Measurements from ENCODE around the gene SPA17. TPM values are rescaled to one million over a fixed set of nuclear protein-coding genes. Genes with fewer than 3 reads are reported as not detected.
A peak's percentile ranks its signal among the peaks of the same experiment; 100 is the strongest.

SPA17 gene
- total RNA-seq, 1 donor from 2014 or later = 6.3 TPM

DNA sequence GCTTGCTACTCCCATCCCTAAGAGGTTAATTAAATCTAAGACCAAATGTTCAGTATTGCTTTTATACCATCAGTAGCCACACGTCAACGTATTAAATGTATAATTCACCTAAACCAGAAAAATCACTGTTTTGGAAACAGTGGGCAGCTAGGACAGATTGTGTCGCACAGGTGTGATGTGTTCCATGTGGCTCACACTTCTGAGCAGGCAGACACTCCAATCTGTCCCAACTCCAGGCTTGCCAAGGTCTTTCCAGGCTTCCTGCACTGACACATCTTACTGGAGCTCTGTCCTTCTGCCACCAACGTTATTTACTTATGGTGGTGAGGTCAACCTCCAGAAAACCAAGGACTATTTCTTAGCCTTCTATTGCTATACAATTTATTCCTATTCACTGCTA, 11.6 kb upstream of the SPA17 start:
- DNase-seq (ENCODE audit: low spot score) = no peak

DNA sequence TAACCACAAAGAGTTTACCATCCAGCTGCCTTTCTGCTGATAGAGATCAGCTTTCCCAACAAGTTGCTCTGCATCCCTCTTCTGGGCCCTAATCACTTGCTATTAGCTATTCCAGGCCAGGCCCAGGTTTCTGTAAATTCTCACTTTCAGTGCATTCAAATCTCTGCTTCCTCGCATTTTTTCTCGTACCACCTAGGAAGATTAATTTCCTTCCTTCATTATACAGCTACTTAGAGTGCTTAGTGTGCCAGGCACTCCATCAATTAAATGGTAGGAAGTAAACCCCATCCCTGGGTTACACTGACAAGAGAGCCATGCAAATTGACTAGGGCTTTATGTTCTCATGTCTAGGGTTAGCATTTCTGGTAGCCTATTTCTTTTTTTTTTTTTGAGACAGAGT, 9.8 kb upstream of the SPA17 start:
- DNase-seq (ENCODE audit: low spot score) = no peak

DNA sequence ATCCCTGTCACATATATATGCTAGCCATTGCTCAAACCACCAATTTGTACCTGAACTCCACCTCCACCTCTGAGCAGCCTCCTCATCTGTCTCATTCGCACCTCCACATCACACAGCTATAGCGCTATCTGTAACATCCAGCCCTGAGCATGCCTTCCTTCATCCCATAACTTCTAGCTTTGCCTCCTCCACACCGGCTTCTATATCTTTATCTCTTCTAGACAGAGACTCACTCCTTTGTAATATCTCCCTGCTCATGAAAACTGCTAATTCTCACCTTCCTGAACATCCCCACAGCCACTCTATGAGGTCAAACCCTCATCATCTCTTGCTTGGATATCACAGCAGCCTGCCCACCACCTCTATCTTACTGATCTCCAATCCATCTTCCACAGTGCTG, 6.1 kb upstream of the SPA17 start:
- no peak for DNase-seq (ENCODE audit: low spot score)

DNA sequence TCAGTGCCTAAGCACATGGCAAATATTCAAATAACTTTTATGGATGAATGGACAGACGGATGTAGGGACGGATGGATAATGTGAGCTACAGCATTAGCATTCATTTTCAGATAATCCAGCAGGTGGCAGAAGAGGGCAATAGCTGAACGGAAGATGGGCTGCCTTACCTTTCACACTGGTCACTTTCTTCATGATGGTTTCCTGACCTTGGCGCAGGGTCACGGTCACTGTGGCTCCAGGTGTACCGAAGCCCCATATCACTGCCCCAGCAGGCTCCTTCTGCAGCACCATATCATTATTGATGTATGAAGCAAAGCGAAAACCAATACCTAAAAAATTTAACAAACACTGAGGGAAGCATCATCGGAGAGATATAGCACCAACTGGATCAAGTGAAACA, 4.5 kb upstream of the SPA17 start:
- peak; percentile 50 for DNase-seq (ENCODE audit: low spot score)

DNA sequence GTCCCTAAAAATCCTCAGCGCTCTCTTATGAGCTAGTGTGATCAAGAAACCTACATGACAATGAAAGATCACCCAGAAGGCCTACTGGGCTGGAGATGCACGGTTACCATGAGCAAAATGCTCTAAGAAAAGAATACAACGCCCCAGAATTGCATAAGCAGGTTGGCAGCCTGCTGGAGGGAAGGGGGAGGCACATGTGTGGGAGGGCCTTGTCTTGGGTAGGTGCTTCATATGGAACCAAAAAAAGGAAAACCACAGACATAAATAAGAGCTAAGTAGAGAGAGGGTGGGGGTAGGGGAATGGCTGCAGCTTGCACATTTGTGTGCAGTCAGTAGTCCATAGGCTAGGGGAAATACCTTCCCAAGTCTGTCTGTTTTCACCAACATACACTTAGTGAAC, 3.0 kb upstream of the SPA17 start:
- no peak for DNase-seq (ENCODE audit: low spot score)

DNA sequence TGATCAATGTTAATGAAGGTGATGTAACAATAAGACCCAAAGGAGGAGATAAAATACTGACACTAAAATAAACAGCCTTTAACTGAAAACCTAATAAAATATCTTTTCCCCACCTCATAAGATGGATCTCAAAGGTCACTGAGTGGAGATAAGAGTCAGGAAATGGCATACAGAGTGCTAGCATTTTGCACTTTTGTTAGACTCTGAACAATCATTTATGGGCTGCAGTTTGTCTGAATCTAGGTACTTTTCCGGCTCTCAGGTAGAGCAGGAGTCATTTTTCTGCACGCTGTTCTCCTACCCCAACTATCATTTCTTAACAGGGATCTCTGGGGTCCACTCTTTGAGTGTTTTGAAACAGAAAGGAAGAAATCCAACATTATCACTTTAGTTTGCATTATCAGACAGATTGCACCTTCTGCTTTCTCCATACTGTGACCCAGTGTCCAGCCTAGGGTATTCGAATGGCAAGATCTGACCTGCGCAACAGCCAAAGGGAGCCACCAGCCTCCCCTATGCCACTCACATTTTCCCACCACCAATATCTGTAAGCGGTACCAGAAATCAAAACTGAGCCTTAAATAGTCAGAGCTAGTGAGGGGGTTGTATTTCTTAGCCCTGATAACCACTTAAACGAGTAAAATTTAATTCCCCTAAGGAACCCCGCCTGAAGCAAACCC, 1.0 kb upstream of the SPA17 start:
- no peak for DNase-seq (ENCODE audit: low spot score)

DNA sequence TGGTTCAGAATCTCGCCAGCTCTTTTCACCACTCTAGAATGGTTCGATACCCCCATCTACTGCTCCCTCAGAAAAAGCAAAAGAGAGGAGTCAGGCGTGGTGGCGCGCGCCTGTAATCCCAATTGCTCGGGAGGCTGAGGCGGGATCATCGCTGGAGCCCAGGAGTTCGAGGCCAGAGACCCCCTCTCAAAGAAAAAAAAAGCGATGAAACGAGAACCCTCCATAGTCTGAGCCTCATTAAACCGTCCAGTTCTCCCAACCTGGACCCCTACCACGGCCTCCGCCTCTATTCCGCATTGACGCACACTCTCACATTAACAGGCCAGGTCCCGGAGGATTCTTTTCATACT, 439 bp downstream of the SPA17 start:
- DNase-seq (ENCODE audit: low spot score) = no peak

DNA sequence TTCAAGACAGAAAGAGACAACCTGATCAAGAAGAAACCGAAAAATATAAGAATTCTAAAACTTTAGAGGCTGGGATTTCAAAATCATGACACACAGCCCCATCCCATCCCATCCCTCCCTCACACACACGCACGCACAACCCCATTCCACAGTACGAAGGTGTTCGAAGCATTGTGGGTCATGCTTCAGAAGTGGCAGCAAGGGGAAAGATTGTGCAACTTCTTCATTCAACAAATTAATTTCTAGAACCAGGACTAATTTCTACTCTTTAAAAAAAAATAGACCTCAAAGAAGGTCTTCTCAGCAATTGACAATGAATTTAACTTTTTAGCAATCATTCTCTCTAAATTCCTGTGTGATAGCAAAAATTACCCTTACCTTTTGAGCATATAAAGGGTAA, 867 bp downstream of the SPA17 start:
- DNase-seq (ENCODE audit: low spot score) = no peak

DNA sequence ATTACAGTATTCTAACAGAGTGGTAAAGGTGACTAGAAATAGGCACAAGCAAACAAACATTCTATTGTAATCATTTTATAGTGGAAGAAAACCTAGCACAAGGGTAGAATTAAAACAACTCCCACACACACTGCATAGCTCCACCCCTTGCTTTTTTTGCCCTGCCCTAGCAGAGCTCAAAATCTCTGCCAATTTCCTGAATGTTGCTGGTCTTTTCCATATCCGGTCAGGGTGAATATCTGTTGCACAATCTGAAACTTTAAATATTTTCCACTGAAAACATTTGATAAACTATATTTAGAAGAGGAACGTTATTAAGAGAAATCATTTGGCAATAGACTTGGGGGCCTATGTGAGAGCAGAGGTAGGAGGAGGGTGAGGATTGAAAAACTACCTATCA, 2.7 kb downstream of the SPA17 start:
- DNase-seq (ENCODE audit: low spot score) = peak; percentile 50

DNA sequence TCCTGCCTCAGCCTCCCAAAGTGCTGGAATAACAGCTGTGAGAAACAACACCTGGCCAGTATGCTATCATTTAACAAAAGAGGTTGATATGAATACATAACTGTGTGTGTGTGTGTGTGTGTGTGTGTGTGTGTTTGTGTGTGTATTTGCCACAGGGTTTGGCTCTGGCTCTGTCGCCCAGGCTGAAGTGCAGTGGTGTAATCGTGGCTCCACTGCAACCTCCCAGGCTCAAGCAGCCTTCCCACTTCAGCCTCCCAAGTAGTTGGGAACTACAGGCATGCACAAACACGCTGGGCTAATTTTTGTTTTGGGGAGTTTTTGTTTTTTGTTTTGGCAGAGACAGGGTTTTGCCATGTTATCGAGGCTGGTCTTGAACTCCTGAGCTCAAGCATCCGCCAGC, 4.7 kb downstream of the SPA17 start:
- no peak for DNase-seq (ENCODE audit: low spot score)

DNA sequence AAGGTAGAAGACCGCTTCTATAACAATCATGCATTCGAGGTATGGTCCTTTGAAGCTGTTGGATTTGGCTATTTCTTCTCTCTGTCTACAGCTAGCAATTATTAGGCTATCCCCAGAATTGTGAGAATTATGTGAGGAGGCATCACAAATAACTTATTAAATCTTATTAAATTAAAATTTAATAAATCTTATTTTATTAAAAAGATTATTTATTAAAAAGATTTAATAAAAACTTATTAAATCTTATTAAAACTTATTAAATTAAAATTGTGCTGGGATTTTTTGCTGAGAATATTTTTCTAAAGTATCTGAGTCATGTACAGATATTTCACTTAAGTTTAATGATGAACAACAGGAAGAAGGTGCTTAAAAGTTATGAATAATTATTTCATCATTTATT, 7.7 kb downstream of the SPA17 start:
- no peak for DNase-seq (ENCODE audit: low spot score)

DNA sequence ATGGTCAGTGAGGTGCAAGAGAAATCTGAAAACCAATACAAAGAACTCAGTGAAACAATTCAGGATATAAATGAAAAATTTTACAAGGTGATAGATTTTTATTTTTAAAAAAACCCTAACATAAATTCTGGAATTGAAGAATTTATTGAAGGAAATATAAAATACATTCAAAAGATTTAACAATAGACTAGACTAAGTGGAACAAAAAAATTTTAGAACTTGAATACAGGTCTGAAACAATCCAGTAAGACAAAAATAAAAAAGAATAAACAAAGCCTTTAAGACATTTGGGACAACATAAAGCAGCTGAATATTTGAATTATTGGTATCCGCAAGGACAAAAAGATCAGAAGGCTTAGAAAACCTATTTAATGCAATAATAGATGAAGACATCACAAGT, 8.7 kb downstream of the SPA17 start:
- DNase-seq (ENCODE audit: low spot score) = no peak

DNA sequence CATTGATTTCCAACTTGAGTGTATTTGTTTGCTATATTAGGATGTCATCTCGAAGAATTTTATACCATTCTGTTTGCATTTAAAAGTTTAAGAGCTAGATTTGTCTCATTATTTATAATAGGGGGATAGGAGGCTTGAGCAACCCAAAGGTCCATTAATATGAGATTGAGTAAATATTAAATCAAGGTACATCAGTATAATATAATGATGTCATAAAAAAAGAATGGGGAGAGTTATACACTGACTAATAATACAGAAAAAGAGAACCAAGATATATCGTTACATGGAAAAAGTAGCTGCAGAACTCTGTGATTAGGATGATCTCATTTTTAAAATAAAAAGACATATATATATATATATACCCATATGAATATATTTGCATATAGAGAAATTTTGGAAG, 19.4 kb downstream of the SPA17 start:
- no peak for DNase-seq (ENCODE audit: low spot score)

DNA sequence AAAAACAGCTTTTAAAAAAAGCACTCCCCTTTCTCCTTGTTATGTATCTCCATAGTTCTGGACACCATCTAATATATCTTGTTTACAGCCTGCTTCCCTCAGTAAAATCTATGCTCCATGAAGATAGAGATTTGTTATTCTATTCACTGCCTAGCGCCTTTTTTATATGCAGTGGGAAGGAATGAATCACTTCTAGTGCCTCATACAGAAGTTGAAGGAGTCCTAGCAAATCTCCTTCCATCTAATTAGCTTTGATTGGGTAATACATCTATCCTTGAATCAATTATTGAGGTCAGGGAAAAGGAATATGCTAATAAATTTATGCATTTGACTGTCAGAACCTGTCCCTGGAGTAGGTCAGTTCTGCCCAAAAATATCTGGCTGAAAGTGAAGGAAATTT, 25.8 kb downstream of the SPA17 start:
- no peak for DNase-seq (ENCODE audit: low spot score)

DNA sequence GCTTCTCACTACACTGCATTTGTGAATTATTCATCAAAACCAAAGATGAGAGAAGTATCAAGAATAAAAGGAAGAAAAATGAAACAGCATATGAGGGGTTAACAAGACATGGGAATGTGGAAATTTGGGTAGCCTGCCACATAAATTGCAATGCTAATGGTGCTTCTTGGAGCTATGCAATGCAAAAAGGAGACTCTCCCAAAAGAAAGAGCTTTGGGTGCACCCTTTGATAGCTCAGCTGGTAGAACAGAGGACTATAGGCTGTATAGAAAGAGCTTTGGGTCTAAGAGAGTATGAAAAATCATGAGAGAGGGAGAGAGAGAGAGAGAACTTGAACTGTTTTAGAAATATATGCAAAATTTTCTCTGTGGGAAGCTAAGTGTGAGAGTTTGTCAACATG, 26.3 kb downstream of the SPA17 start:
- DNase-seq (ENCODE audit: low spot score) = no peak

DNA sequence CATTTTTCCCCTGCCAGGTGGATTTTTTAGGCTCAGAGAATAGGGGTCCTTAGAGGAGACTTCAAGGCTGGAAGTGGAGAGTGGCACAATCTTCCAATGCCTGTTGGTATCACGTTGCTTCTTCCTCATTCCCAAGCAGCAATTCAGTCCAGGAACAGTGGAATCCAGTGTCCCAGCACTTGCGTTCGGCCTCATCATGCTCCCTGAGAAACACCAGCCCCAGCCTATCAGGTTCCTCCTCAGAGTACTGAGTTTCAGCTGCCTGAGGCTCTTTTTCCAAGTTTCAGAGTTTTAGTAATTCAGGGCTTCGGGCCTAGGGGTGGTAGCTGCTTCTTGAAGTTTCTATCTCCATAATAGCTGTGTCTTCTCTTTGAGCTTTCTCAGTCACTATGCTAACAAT, 34.1 kb downstream of the SPA17 start:
- no peak for DNase-seq (ENCODE audit: low spot score)

DNA sequence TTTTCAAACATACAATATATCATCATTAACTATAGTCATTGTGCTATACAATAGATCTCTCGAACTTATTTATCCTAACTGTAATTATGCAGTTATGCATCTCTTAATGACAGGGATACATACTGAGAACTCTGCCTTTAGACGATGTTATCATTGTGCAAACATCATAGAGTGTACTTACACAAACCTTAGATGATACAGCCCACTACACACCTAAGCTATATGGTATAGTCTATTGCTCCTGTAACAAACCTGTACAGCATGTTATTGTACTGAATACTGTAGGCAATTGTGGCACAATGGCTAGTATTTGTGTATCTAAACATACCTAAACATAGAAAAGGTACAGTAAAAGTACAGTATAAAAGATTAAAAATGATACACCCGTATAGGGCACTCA, 38.7 kb downstream of the SPA17 start:
- no peak for DNase-seq (ENCODE audit: low spot score)

DNA sequence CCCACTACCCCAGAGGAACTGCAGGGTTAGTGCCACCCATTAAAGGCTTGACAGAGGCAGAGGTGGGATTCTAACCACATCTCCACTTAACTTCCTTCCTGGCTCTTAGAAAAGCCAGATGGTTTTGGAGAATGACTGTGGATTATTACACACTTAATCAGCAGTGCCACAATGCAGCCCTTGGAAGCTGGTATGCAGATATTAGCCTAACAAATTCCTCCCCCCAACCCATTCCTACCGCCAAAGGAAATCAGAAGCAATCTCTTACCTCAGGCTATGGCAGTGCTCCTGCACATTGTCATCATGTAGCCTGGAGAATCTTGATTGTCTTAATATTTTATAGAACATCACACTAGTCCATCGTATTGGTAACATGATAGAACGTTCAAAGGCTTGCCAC, 42.9 kb downstream of the SPA17 start:
- DNase-seq (ENCODE audit: low spot score) = no peak

DNA sequence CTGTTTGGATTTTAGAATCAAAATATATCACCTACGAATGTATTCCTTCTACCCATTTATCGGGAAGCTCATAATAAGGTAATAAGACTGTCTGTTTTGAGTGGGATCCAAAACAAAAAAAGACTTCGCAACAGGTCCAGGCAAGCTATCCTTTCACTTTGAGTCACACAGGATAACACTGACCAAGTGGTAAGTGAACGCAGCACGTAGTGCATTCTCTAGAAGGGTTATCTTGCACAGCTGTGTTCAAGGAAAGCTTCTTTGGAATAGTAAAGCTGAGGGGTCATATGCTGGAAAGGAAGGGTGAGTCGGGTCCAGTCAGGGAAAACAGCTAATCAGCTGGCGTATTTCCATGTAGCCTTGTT, 43.7 kb downstream of the SPA17 start:
- DNase-seq (ENCODE audit: low spot score) = no peak

DNA sequence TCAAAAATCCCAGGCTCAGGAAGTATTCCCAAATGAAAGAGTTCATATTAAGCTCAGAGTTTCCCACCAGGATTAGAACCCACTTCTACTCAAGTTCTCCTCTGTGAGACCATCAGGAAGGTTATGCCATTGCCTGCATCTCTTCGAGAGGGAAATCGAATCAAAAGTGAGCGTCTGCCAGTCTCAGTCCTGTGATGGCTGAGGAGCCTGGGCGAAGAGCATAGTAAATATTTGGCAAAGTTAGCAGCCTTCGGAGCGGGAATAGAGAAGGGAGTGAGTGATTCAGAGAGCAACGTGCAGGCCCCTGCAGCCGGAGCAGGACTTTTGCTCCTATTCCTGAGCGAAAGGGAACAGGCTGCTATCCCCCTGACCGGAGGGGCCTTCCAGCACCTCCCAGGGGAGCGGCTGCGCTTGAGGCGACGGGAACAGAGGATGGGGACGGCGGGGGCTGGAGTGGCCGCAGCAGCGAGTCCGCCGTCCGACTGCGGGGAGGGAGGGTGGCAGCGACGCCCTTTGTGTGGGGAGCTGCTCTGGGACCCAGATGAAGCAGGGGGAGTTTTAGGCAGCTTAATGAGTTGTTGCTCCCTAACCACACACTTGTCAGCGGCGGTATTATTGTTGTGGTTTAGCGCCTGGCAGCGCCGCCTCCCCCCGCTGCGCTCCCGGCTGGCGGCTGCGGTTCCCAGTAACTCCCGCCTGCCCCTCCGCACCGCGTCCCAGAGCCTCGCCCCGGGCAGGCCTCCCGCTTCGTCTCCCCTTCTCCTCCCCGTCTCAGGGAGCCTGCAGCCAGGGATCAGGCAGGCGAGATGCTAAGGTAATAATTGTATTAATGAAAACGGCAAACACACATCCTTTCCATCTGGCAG, 44.3 kb downstream of the SPA17 start:
- no peak for DNase-seq (ENCODE audit: low spot score)

DNA sequence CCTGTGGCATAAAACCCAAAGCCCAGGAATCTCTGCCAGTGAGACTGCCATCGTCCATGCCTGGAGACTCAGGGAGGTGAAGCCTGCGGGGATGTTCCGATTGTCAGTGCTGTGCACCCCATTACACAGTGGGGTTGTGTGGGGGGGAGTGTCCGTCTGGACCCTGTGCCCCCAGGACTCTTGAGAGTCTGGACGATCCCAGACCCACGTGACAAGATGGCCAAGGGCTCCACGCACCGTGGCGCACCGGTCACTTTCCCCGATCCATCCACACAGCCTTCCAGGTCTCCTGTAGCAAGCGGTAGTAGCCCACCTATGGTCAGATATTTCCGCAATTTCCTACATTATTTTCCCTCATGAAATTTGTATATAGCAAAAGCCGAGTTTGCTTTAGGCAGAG, 45.1 kb downstream of the SPA17 start:
- no peak for DNase-seq (ENCODE audit: low spot score)

DNA sequence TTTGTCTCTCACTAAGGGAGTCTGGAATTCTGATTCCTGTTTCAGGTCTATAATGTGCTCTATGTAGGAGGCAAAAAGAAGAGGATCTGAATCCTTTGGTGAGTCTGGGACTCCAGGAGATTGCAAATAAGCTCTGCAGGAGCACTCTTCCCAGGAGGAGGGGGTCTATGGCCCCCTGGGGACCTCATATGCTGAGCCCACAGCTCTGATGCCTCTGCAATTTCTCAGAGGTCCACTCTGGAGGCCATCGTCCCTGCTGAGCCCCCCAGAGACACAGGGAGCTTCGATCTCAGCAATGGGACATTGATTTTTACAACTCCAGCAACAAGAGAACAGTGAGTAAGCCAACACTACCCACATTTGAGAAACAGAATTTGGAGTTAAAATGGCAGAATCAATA, 45.8 kb downstream of the SPA17 start:
- DNase-seq (ENCODE audit: low spot score) = no peak

DNA sequence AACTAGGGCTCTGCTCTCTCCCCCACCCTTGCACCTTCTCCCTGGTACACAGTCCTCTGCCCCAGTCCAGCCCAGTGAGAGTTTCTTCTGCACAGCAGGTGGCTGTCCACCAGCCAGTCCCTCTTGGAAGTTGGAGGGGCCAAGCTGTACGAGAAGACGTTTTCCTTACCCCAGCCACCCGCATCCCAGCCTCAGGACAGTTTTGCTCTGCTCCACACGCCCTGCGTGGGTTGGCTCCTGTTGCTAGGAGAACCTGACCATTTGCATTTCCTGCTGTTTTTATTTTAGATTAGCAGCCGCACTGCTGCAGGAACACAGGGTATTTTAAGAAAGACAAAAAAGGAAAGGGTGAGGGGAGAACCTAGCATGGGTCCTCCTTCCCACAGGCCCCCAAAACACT, 48.5 kb downstream of the SPA17 start:
- DNase-seq (ENCODE audit: low spot score) = no peak
